ENCODE results near the gene EMC8. TPM values are rescaled to one million over a fixed set of nuclear protein-coding genes. Genes with fewer than 3 reads are reported as not detected.

EMC8 gene
- total and polyA plus RNA-seq, 2 donors from 2014 or later: 20.9 to 24.7 TPM

DNA sequence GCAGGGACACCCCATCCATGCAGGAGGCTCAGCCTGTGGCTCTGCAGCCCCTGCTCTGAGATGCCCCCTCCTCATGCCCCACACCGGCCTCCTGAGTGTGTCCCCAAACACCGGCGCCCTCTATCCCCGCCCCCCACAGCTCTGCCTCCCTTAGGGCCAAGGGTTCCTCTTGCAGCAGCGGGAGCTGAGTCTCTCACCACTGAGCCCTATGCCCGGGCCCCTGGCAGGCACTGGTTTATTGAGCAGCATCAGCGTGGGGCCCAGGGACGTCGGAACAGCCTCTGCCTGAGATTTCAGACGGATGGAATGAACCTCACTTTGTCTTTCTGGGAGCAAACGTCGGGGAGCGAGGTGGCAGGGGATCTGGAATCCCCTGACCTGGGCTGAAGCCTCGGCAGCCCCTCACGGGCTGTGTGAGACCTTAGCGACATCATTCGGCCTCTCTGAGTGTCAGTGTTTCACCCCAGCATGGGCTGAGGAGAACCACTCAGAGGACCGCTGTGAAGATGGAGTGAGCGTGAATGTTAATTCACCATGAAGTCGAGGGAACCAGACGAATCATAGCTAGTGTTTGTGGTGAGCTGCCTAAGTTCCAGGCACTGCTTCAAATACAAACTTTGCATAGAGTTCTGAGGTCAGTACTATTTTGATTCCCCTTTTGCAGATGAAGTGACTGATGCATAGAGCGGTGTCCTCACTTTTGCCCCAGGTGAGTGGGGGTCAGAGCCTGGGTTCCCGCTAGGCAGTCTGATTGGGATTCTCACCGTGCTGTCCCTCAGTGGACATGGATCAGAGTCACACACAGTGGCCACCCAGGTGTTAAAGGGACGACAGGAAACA lies 43.2 kb downstream of the EMC8 start:
- TF ChIP-seq, protein P1, sequence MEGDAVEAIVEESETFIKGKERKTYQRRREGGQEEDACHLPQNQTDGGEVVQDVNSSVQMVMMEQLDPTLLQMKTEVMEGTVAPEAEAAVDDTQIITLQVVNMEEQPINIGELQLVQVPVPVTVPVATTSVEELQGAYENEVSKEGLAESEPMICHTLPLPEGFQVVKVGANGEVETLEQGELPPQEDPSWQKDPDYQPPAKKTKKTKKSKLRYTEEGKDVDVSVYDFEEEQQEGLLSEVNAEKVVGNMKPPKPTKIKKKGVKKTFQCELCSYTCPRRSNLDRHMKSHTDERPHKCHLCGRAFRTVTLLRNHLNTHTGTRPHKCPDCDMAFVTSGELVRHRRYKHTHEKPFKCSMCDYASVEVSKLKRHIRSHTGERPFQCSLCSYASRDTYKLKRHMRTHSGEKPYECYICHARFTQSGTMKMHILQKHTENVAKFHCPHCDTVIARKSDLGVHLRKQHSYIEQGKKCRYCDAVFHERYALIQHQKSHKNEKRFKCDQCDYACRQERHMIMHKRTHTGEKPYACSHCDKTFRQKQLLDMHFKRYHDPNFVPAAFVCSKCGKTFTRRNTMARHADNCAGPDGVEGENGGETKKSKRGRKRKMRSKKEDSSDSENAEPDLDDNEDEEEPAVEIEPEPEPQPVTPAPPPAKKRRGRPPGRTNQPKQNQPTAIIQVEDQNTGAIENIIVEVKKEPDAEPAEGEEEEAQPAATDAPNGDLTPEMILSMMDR (IDR thresholded peaks at IDR 0.05; ENCODE audit: borderline replicate concordance, extremely low read depth, insufficient read depth): no peak
- DNase-seq (no peak), FAIRE-seq (no peak)
- H3K27ac ChIP-seq (ENCODE audit: low read depth in 2 of 2, low read length in 2 of 2): no peak overlapping the region
- no peaks in the 10 kb centered on the region for H3K27me3 ChIP-seq (ENCODE audit: control insufficient read depth, insufficient read depth, low read length)
- intact Hi-C loops (cut with DNase I): no loop called here
- peaks cover 0 to 5% (median 2%) of the 10 kb centered on the region in 3 donors for H3K4me1 ChIP-seq (ENCODE audit: control insufficient read depth in 2 of 3, insufficient read depth in 2 of 3, low read depth in 1 of 3, low read length in 3 of 3)
- H3K9ac ChIP-seq (ENCODE audit: low read length in 3 of 3): no peak overlapping the region
- H3K4me3 ChIP-seq (ENCODE audit: low read length in 3 of 3): no peak overlapping the region
- no peaks in the 10 kb centered on the region for H3K9me3 ChIP-seq (ENCODE audit: control insufficient read depth in 2 of 3, insufficient read depth in 1 of 3, low read length in 3 of 3)
- H3K36me3 ChIP-seq (ENCODE audit: control insufficient read depth in 2 of 3, insufficient read depth in 3 of 3, low read length in 3 of 3): no peaks in the 10 kb centered on the region

DNA sequence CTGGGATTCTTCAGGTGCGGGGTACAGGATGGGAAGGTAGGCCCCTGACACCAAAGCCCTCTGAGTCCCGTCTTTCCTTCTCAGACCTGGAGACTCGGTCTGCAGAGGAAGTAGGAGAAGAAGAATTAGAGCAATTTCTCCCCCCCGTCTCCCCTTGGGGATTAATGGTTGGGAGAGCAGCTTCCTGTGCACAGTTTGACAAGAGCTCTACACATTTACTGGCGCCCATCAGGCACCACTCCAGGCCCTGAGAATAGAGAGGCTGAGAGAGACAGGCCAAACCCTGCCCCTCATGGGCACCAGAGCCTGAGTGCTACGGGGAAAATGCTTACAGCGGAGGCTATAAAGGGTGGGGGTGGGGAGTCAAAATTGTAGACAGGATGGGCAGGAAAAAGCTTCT lies 44.9 kb downstream of the EMC8 start:
- H3K4me1 ChIP-seq (ENCODE audit: control insufficient read depth in 2 of 3, insufficient read depth in 2 of 3, low read depth in 1 of 3, low read length in 3 of 3): peaks cover 0 to 7% (median 2%) of the 10 kb centered on the region in 3 donors
- H3K9me3 ChIP-seq (ENCODE audit: control insufficient read depth in 2 of 3, insufficient read depth in 1 of 3, low read length in 3 of 3): no peaks in the 10 kb centered on the region
- TF ChIP-seq, protein P1 (IDR thresholded peaks at IDR 0.05; ENCODE audit: borderline replicate concordance, extremely low read depth, insufficient read depth): no peak
- intact Hi-C loops (cut with DNase I): no loop called here
- no peak overlapping the region for H3K4me3 ChIP-seq (ENCODE audit: low read length in 3 of 3)
- H3K36me3 ChIP-seq (ENCODE audit: control insufficient read depth in 2 of 3, insufficient read depth in 3 of 3, low read length in 3 of 3): no peaks in the 10 kb centered on the region
- H3K27ac ChIP-seq (ENCODE audit: low read depth in 2 of 2, low read length in 2 of 2): no peak overlapping the region
- DNase-seq (no peak), FAIRE-seq (no peak)
- H3K27me3 ChIP-seq (ENCODE audit: control insufficient read depth, insufficient read depth, low read length): no peaks in the 10 kb centered on the region
- no peak overlapping the region for H3K9ac ChIP-seq (ENCODE audit: low read length in 3 of 3)

DNA sequence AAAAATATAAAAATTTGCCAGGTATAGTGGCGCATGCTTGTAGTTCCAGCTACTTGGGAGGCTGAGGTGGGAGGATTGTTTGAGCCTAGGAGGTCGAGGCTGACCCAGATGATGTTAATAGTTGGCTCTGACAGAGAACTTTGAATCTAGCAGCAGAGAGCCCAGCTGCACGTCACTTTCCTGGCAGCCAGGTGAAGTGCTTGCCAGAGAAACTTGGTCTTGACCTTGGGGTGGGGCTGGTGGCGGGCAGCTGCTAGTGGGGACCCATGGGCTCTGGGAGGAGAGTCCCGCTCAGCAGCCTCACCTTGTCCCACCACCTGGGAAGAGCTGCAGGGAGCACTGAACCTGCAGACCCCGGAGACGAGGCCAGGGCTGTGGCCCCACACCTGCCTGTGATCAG lies 45.4 kb downstream of the EMC8 start:
- intact Hi-C loops (cut with DNase I): no loop called here
- FAIRE-seq (no peak), DNase-seq (no peak)
- peaks cover 0 to 7% (median 2%) of the 10 kb centered on the region in 3 donors for H3K4me1 ChIP-seq (ENCODE audit: control insufficient read depth in 2 of 3, insufficient read depth in 2 of 3, low read depth in 1 of 3, low read length in 3 of 3)
- no peaks in the 10 kb centered on the region for H3K9me3 ChIP-seq (ENCODE audit: control insufficient read depth in 2 of 3, insufficient read depth in 1 of 3, low read length in 3 of 3)
- TF ChIP-seq, protein P1 (IDR thresholded peaks at IDR 0.05; ENCODE audit: borderline replicate concordance, extremely low read depth, insufficient read depth): no peak
- H3K27me3 ChIP-seq (ENCODE audit: control insufficient read depth, insufficient read depth, low read length): no peaks in the 10 kb centered on the region
- no peak overlapping the region for H3K27ac ChIP-seq (ENCODE audit: low read depth in 2 of 2, low read length in 2 of 2)
- no peak overlapping the region for H3K4me3 ChIP-seq (ENCODE audit: low read length in 3 of 3)
- no peak overlapping the region for H3K9ac ChIP-seq (ENCODE audit: low read length in 3 of 3)
- H3K36me3 ChIP-seq (ENCODE audit: control insufficient read depth in 2 of 3, insufficient read depth in 3 of 3, low read length in 3 of 3): no peaks in the 10 kb centered on the region

All from kidney (tissue), 14 donors.